GM12878 (cell line): ENCODE data around the gene MAPKAPK2. TPM values are rescaled to one million over a fixed set of nuclear protein-coding genes. Genes with fewer than 3 reads are reported as not detected.

Experiments
- ATAC-seq: fragments of 200-7000 bp; cut with Tn5 transposase; 3 replicates; pipeline ENCODE4 v1.9.1; 2020; ENCODE audit warnings: mild to moderate bottlenecking, moderate library complexity
- BruUV-seq: library from RNA; stranded (reverse); fragments of 400-500 nt; replicated peaks from 2 replicates; lab custom pipeline; 2021; lab: Mats Ljungman, UMichigan
- CTCF ChIA-PET: fragments of 300-600 bp; sonication (Branson Sonifier 250); formaldehyde crosslinking; extraction: SDS; loops from one replicate; lab custom pipeline; 2021; ENCODE audit warnings: inconsistent platforms; lab: Yijun Ruan, JAX
- POLR2A ChIA-PET: fragments of 350-600 bp; formaldehyde crosslinking; extraction: SDS; loops from one replicate; lab custom pipeline; 2021; ENCODE audit warnings: inconsistent platforms; lab: Charles Lee
- RAD21 ChIA-PET: fragments of 300-600 bp; sonication (Branson Sonifier 250); formaldehyde crosslinking; loops from one replicate; lab custom pipeline; 2023; ENCODE audit warnings: antibody characterized with exemption; ENCODE audit not compliant: unreplicated experiment; lab: Charles Lee
- SMC1A ChIA-PET: fragments of 300-600 bp; sonication (Branson Sonifier 250); formaldehyde crosslinking; loops from one replicate; lab custom pipeline; 2023; ENCODE audit not compliant: unreplicated experiment, uncharacterized antibody; lab: Charles Lee
- DNase-seq: peaks from one replicate; pipeline ENCODE4 v3.0.0-alpha.2; 2011; ENCODE audit warnings: low read depth, low spot score
- FAIRE-seq: peaks from 3 replicates; lab custom pipeline; 2011; peaks lifted over from hg19 to GRCh38; lab: Jason Lieb, UNC
- H2AFZ ChIP-seq: 2 replicates; pipeline ENCODE4 v1.6.0; 2011; ENCODE audit warnings: low read depth, low read length, control low read depth; ENCODE audit not compliant: control insufficient read depth
- H3K27ac ChIP-seq: 2 replicates; pipeline ENCODE4 v1.5.1; 2011; ENCODE audit warnings: control low read depth; ENCODE audit not compliant: control insufficient read depth, insufficient read depth
- H3K27me3 ChIP-seq, 2 experiments: replicated peaks in 1 of 2; 2 replicates each; pipeline versions ENCODE4 v1.6.0 to v1.6.1; 2011; ENCODE audit warnings: low read length in 1 of 2; ENCODE audit not compliant: control insufficient read depth in 2 of 2, insufficient read depth in 2 of 2
- H3K36me3 ChIP-seq, 2 experiments: 2 replicates each; pipeline ENCODE4 v1.5.1; 2011; ENCODE audit warnings: low read length in 1 of 2; ENCODE audit not compliant: control insufficient read depth in 2 of 2, insufficient read depth in 2 of 2
- H3K4me1 ChIP-seq: 2 replicates; pipeline ENCODE4 v1.6.1; 2011; ENCODE audit warnings: mild to moderate bottlenecking, low read length, moderate library complexity, mixed read lengths; ENCODE audit not compliant: control insufficient read depth, insufficient read depth
- H3K4me2 ChIP-seq: 2 replicates; pipeline ENCODE4 v1.6.0; 2011; ENCODE audit warnings: control low read depth; ENCODE audit not compliant: control insufficient read depth, insufficient read depth
- H3K4me3 ChIP-seq: fragments of 200-600 bp; sonication (generic); 2 replicates; pipeline ENCODE4 v1.5.1; 2016
- H3K79me2 ChIP-seq: 2 replicates; pipeline ENCODE4 v1.6.0; 2011; ENCODE audit warnings: low read length; ENCODE audit not compliant: control insufficient read depth, insufficient read depth
- H3K9ac ChIP-seq: 2 replicates; pipeline ENCODE4 v1.8.0; 2011; ENCODE audit warnings: low read length, control low read depth, mixed read lengths; ENCODE audit not compliant: control insufficient read depth, insufficient read depth
- H3K9me3 ChIP-seq: replicated peaks from 3 replicates; pipeline ENCODE4 v1.5.1; 2011; ENCODE audit warnings: mild to moderate bottlenecking, low read length; ENCODE audit not compliant: control insufficient read depth, insufficient read depth
- H4K20me1 ChIP-seq: 2 replicates; pipeline ENCODE4 v1.6.0; 2011; ENCODE audit not compliant: control insufficient read depth, insufficient read depth
- BACH1 ChIP-seq: fragments of 450-650 bp; IDR thresholded peaks from 2 replicates; pipeline ENCODE4 v1.6.1; 2017; ENCODE audit warnings: mild to moderate bottlenecking, borderline replicate concordance
- BHLHE40 ChIP-seq, 2 experiments: fragments of 450-650 bp in 1 of 2; IDR thresholded peaks; 2 replicates each; pipeline ENCODE4 v1.6.1; 2011 to 2017; ENCODE audit warnings: low read depth in 2 of 2, borderline replicate concordance in 1 of 2, improper control_type of control experiment in 1 of 2, low read length in 1 of 2, mild to moderate bottlenecking in 1 of 2
- BRCA1 ChIP-seq: IDR thresholded peaks from 2 replicates; pipeline ENCODE4 v1.6.1; 2011; ENCODE audit warnings: low read depth, low read length, improper control_type of control experiment
- CHD2 ChIP-seq: IDR thresholded peaks from 2 replicates; pipeline ENCODE4 v1.6.1; 2011; ENCODE audit warnings: low read depth, low read length, improper control_type of control experiment, borderline replicate concordance
- ESRRA ChIP-seq: IDR thresholded peaks from 2 replicates; pipeline ENCODE4 v1.6.1; 2012; ENCODE audit warnings: mild to moderate bottlenecking, low read length, improper control_type of control experiment
- HCFC1 ChIP-seq: fragments of 150-350 bp; IDR thresholded peaks from 2 replicates; pipeline ENCODE4 v1.6.1; 2014; ENCODE audit warnings: low read length
- IKZF1 ChIP-seq: fragments of 450-650 bp; conservative IDR thresholded peaks from 2 replicates; pipeline ENCODE4 v1.6.1; 2017; ENCODE audit warnings: antibody characterized with exemption, mild to moderate bottlenecking
- IRF4 ChIP-seq: IDR thresholded peaks from 2 replicates; pipeline ENCODE4 v1.6.1; 2011; ENCODE audit warnings: low read depth, low read length
- PAX8 ChIP-seq: fragments of 450-650 bp; IDR thresholded peaks from 2 replicates; pipeline ENCODE4 v1.6.1; 2017; ENCODE audit warnings: mild to moderate bottlenecking, moderate library complexity
- POLR2AphosphoS2 ChIP-seq: IDR thresholded peaks from 2 replicates; pipeline ENCODE4 v1.6.1; 2011; ENCODE audit warnings: low read depth, mild to moderate bottlenecking, low read length, improper control_type of control experiment, moderate library complexity
- SKIL ChIP-seq: fragments of 450-650 bp; IDR thresholded peaks from 2 replicates; pipeline ENCODE4 v1.6.1; 2017; ENCODE audit warnings: mild to moderate bottlenecking, low read depth, inconsistent platforms; ENCODE audit not compliant: poor library complexity, severe bottlenecking
- SP1 ChIP-seq: IDR thresholded peaks from one replicate; pipeline ENCODE4 v1.6.1; 2011; ENCODE audit warnings: low read depth, low read length
- YBX1 ChIP-seq: fragments of 450-650 bp; IDR thresholded peaks from 2 replicates; pipeline ENCODE4 v1.6.1; 2016; ENCODE audit warnings: antibody characterized with exemption
- WGBS: methylation state at CpG from one replicate; pipeline ENCODE4 v1.1.6; 2016; ENCODE audit warnings: low lambda C conversion rate; ENCODE audit not compliant: insufficient replicate concordance, insufficient coverage; ENCODE audit errors: missing lambda C conversion rate; 5-methylcytosine and 5-hydroxymethylcytosine counted together
- in situ Hi-C: fragments of 300-500 bp; cut with MboI; formaldehyde crosslinking; loops from 9 replicates; pipeline ENCODE4 v1.14.3; 2018; ENCODE audit warnings: mixed read lengths
- intact Hi-C: fragments of 100-400 bp; cut with micrococcal nuclease; formaldehyde crosslinking; loops from one replicate; pipeline ENCODE4 v1.14.2; 2022; ENCODE audit not compliant: unreplicated experiment
- polyA plus RNA-seq, 11 experiments: library from polyadenylated mRNA; depleted of rRNA in 4 of 11; unstranded in 6 of 11; stranded (reverse) in 5 of 11; fragments of >200 nt; fragmentation: Nextera tagmentation in 4 of 11; fragmentation: Illumina TruSeq in 1 of 11; extraction: Ambion mirVana in 4 of 11; extraction: Trizol in 1 of 11; gene quantifications; 1 replicate in 1 of 11; 2 replicates in 10 of 11; pipeline versions ENCODE4 v1.2.1 to v1.2.3, GENCODE V29; 2011 to 2016; ENCODE audit warnings: inconsistent platforms in 2 of 11, missing spikeins in 2 of 11, low read depth in 1 of 11
- total RNA-seq, 4 experiments: library from RNA; depleted of rRNA in 3 of 4; stranded (reverse); fragments of >200 nt in 3 of 4; fragmentation: Illumina TruSeq in 1 of 4; extraction: Trizol in 1 of 4; gene quantifications; 2 replicates each; pipeline versions ENCODE4 v1.2.1 to v1.2.3, GENCODE V29; 2013 to 2021

Gene MAPKAPK2
- total and polyA plus RNA-seq, 10 of the 15 experiments (the other 5 are each of a cell fraction or from before 2014, with no cell fraction given), result 0.72 to 92.2 (median 49.3) TPM

- Histone ChIP-seq H3K9ac (no peak overlapping the region), H3K4me2 (peak overlapping the region; percentile 4; the same call in 1 of the 2 replicates), H3K4me1 (peaks cover 70% of the 10 kb centered on the region), H3K4me3 (no peak overlapping the region), H3K9me3 (no peaks in the 10 kb centered on the region), H2AFZ (no peak overlapping the region), H3K27me3 (no peaks in the 10 kb centered on the region), H3K79me2 (peaks cover 66% of the 10 kb centered on the region), H3K36me3 (no peaks in the 10 kb centered on the region; a peak in 1 of 4 replicates), H4K20me1 (no peaks in the 10 kb centered on the region), H3K27ac (peak overlapping the region; percentile 4; the same call in 1 of the 2 replicates)
- WGBS, result 86% methylated on average over 4 of the region's 4 CpGs
- no TSS peak for BruUV-seq
- ATAC-seq (no peak), FAIRE-seq (no peak), DNase-seq (no peak)
- intact Hi-C loops, result loop anchor here (5.0 kb wide), 2 partner anchors 108 to 207 kb away; partner anchors contain the start of gene FCMR
- ChIA-PET CTCF (interaction anchor here (0.7 to 4.3 kb wide), 20 partner anchors 9 to 267 kb away, joined by 3 to 30 read pairs (median 4); partner anchors contain the start of gene DYRK3), POLR2A (interaction anchor here (0.7 to 21.4 kb wide), 12 partner anchors 11 to 246 kb away, joined by 3 to 334 read pairs (median 4); partner anchors contain the start of genes DYRK3 and MAPKAPK2), RAD21 (interaction anchor here (0.6 to 5.0 kb wide), 16 partner anchors 10 to 94 kb away, joined by 3 to 30 read pairs (median 4); partner anchors contain the start of gene DYRK3), SMC1A (interaction anchor here (0.8 to 17.9 kb wide), 21 partner anchors 10 to 220 kb away, joined by 3 to 222 read pairs (median 6); partner anchors contain the start of genes FCMR, IL19 and MAPKAPK2)
- in situ Hi-C loops, result no loop called here
- TF ChIP-seq PAX8, result no peak
- no peak for TF ChIP-seq BRCA1
- no peak for TF ChIP-seq YBX1
- TF ChIP-seq POLR2AphosphoS2, result no peak
- no peak for TF ChIP-seq SP1
- no peak for TF ChIP-seq CHD2
- no peak for TF ChIP-seq ESRRA
- no peak for TF ChIP-seq IKZF1
- TF ChIP-seq SKIL, result no peak
- TF ChIP-seq BACH1, result no peak
- no peak for TF ChIP-seq IRF4
- TF ChIP-seq HCFC1, result no peak
- TF ChIP-seq BHLHE40 (IDR thresholded peaks at IDR 0.05; ENCODE audit: borderline replicate concordance in 1 of 2, low read depth in 2 of 2, low read length in 1 of 2), result no peak
- TF ChIP-seq, all 136 proteins: peak for 0
Measured at GRCh38 chr1:206715120-206715519, 30.4 kb downstream of the MAPKAPK2 start.
